HCT116 (cell line): ENCODE data around the gene GTF2H4.

Source experiments
- CBX3 ChIP-seq: IDR thresholded peaks from 2 replicates; pipeline ENCODE4 v1.6.1; 2012; ENCODE audit warnings: low read depth
- CEBPB ChIP-seq: IDR thresholded peaks from 2 replicates; pipeline ENCODE4 v1.6.1; 2012; ENCODE audit warnings: low read depth
- ELF1 ChIP-seq: IDR thresholded peaks from 2 replicates; pipeline ENCODE4 v1.6.1; 2012; ENCODE audit warnings: low read depth, borderline replicate concordance
- POLR2A ChIP-seq: IDR thresholded peaks from 2 replicates; pipeline ENCODE4 v1.7.0; 2011; ENCODE audit warnings: borderline replicate concordance; ENCODE audit not compliant: insufficient read depth, insufficient read length; ENCODE audit errors: extremely low read depth
- SP1 ChIP-seq: IDR thresholded peaks from 2 replicates; pipeline ENCODE4 v1.6.1; 2012; ENCODE audit warnings: low read depth
- SRF ChIP-seq: IDR thresholded peaks from 2 replicates; pipeline ENCODE4 v1.6.1; 2012; ENCODE audit warnings: low read depth
- TCF7L2 ChIP-seq: IDR thresholded peaks from 2 replicates; pipeline ENCODE4 v1.7.0; 2011; ENCODE audit warnings: borderline replicate concordance, inconsistent platforms; ENCODE audit not compliant: insufficient read depth, insufficient read length; ENCODE audit errors: extremely low read depth
- ZBTB33 ChIP-seq: IDR thresholded peaks from 2 replicates; pipeline ENCODE4 v1.6.1; 2011; ENCODE audit warnings: mild to moderate bottlenecking, low read length, moderate library complexity; ENCODE audit not compliant: insufficient replicate concordance; ENCODE audit errors: extremely low read depth
- ZFX ChIP-seq: fragments of 450-650 bp; IDR thresholded peaks from 2 replicates; pipeline ENCODE4 v1.6.1; 2017
- TF ChIP-seq, protein P1 (sequence below), 3 experiments: fragments of 200-600 bp in 1 of 3; sonication (generic) in 1 of 3; IDR thresholded peaks in 2 of 3; conservative IDR thresholded peaks in 1 of 3; 2 replicates each; pipeline ENCODE4 v1.5.1; 2012 to 2017; ENCODE audit warnings: low read depth in 2 of 3, low read length in 2 of 3, antibody characterized with exemption in 1 of 3, borderline replicate concordance in 1 of 3, control low read depth in 1 of 3, mild to moderate bottlenecking in 1 of 3, mixed read lengths in 1 of 3, mixed run types in 1 of 3, moderate library complexity in 1 of 3; ENCODE audit not compliant: insufficient read depth in 1 of 3
- TF ChIP-seq, protein P2 (sequence below): IDR thresholded peaks from 2 replicates; pipeline ENCODE4 v1.6.1; 2012

GRCh38 chr6:30875244-30876038, 32.6 kb upstream of the GTF2H4 start:
- TF ChIP-seq POLR2A (no peak), ZBTB33 (no peak), TCF7L2 (no peak), CBX3 (no peak), CEBPB (no peak), SRF (no peak), SP1 (no peak), ELF1 (no peak), ZFX (no peak)
- TF ChIP-seq, protein P1, sequence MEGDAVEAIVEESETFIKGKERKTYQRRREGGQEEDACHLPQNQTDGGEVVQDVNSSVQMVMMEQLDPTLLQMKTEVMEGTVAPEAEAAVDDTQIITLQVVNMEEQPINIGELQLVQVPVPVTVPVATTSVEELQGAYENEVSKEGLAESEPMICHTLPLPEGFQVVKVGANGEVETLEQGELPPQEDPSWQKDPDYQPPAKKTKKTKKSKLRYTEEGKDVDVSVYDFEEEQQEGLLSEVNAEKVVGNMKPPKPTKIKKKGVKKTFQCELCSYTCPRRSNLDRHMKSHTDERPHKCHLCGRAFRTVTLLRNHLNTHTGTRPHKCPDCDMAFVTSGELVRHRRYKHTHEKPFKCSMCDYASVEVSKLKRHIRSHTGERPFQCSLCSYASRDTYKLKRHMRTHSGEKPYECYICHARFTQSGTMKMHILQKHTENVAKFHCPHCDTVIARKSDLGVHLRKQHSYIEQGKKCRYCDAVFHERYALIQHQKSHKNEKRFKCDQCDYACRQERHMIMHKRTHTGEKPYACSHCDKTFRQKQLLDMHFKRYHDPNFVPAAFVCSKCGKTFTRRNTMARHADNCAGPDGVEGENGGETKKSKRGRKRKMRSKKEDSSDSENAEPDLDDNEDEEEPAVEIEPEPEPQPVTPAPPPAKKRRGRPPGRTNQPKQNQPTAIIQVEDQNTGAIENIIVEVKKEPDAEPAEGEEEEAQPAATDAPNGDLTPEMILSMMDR (IDR thresholded peaks at IDR 0.05 in 2 of 3, conservative IDR thresholded peaks at IDR 0.05 in 1 of 3; ENCODE audit: borderline replicate concordance in 1 of 3, insufficient read depth in 1 of 3, low read depth in 2 of 3, low read length in 2 of 3) = no peak
- TF ChIP-seq, protein P2, sequence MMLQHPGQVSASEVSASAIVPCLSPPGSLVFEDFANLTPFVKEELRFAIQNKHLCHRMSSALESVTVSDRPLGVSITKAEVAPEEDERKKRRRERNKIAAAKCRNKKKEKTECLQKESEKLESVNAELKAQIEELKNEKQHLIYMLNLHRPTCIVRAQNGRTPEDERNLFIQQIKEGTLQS = no peak
